ENCODE measurements around the gene NOX4.

The NOX4 gene

DNA sequence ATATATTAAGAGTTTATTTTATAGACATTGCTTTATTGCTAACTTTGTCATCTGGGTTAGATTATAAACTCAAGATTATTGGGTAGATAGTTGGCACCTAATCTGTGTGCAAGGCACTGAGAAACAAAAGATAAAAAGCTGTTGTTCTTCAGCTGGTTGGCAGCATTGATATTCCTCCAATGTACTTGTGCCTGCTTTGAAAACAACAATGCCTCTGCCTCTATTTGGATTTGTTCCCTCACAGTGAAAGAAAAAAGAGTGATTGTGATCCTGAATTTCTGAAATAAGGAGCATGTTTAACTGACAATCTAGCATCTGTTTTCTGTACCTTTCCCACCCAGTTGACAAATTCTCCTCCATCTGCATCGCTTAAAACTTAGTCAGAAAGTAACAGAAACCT, 215.2 kb downstream of the NOX4 start:
- no peak for DNase-seq (ENCODE audit: low spot score)
- in situ Hi-C loops (cut with MboI; ENCODE audit: low pct_unique_long_range_greater_than_20kb, low sequenced_read_pairs, unreplicated experiment) = no loop called here
- TF ChIP-seq CTCF (IDR thresholded peaks at IDR 0.05; ENCODE audit: extremely low read depth, insufficient read depth, missing control alignments) = no peak
